M059J (cell line): ENCODE results near the gene ZNF326. TPM values are rescaled to one million over a fixed set of nuclear protein-coding genes. Genes with fewer than 3 reads are reported as not detected.
"Not testable (repeated sequence)": the region's sequence is repeated elsewhere in the genome, so short reads cannot be mapped to it uniquely, and the experiment has no call there.

Experiments used
- DNase-seq: peaks from one replicate; pipeline ENCODE4 v3.0.0-alpha.2; 2012; ENCODE audit warnings: low read depth
- total RNA-seq: library from RNA; depleted of rRNA; stranded (reverse); fragments of >200 nt; shearing (Covaris generic); gene quantifications from 2 replicates; pipeline ENCODE4 v1.2.3, GENCODE V29; 2014

ZNF326 gene
- total RNA-seq, 1 experiment from 2014 or later, result 6.9 TPM

GRCh38 chr1:89996450-89997110, 1.7 kb downstream of the ZNF326 start:
- no peak for DNase-seq

GRCh38 chr1:89997152-89997551, 2.2 kb downstream of the ZNF326 start:
- not testable (repeated sequence) for DNase-seq

GRCh38 chr1:89998306-89998705, 3.4 kb downstream of the ZNF326 start:
- DNase-seq, result peak; percentile 23

GRCh38 chr1:89999208-89999607, 4.3 kb downstream of the ZNF326 start:
- DNase-seq, result peak; percentile 31

GRCh38 chr1:89999628-90000027, 4.7 kb downstream of the ZNF326 start:
- no peak for DNase-seq

GRCh38 chr1:90000934-90001676, 6.2 kb downstream of the ZNF326 start:
- peak; percentile 26 for DNase-seq

- DNase-seq, result peak; percentile 11
These were observed 13.1 kb downstream of the ZNF326 start for GRCh38 chr1:90007979-90008404.

GRCh38 chr1:90012300-90012699, 17.4 kb downstream of the ZNF326 start:
- no peak for DNase-seq

- DNase-seq, result no peak
These were observed 28.8 kb downstream of the ZNF326 start for GRCh38 chr1:90023691-90024090.

GRCh38 chr1:90027281-90027680, 32.4 kb downstream of the ZNF326 start:
- no peak for DNase-seq

- no peak for DNase-seq
These were observed 44.7 kb downstream of the ZNF326 start for GRCh38 chr1:90039652-90040051.

- DNase-seq, result no peak
These were observed 48.7 kb downstream of the ZNF326 start for GRCh38 chr1:90043586-90043985.

- no peak for DNase-seq
These were observed 49.4 kb downstream of the ZNF326 start for GRCh38 chr1:90044346-90044745.

GRCh38 chr1:90045853-90046563, 51.1 kb downstream of the ZNF326 start:
- peak; percentile 26 for DNase-seq

- no peak for DNase-seq
These were observed 51.7 kb downstream of the ZNF326 start for GRCh38 chr1:90046635-90047034.

- no peak for DNase-seq
These were observed 53.1 kb downstream of the ZNF326 start for GRCh38 chr1:90048043-90048442.

- DNase-seq, result not testable (repeated sequence)
These were observed 68.1 kb downstream of the ZNF326 start for GRCh38 chr1:90062700-90063643.

GRCh38 chr1:90064109-90064508, 69.2 kb downstream of the ZNF326 start:
- DNase-seq, result not testable (repeated sequence)

- DNase-seq, result no peak
These were observed 72.5 kb downstream of the ZNF326 start for GRCh38 chr1:90067194-90067931.

- DNase-seq, result no peak
These were observed 73.8 kb downstream of the ZNF326 start for GRCh38 chr1:90068611-90069280.
